Measurements from ENCODE around the gene RFX5.
A peak's percentile ranks its signal among the peaks of the same experiment; 100 is the strongest.

Gene RFX5

DNA sequence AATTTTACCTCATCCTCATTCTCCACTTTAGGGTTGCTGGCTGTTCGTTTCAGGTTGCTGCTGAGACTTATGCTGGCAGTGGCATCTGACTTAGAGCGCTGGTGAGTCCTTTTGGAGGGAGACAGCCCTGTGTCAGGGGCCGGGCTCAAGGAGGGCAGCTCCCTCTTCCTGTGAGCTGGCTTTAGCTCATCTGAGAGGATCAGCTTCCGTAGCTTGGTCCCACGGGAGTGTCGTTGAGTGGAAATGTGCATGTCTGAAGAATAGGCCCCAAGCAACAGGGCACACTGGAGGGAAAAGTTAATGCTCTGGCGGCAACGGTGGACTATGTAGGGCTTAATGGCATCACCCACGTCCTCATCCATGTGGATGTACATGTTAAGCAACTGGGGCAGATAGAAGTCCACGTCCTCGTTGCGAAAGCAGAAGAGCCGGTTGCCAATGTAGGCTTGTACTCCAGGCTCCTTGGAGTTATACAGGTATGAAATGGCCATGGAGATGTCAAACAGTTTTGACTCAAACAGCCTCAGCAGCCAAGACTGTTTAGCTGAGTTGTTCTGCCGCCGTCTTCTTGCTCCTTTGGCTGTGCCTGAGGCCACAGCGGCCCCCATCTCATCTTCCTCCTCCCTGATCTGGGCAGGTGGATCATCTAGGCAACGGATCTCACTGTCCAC lies 31.4 kb downstream of the RFX5 start:
- DNase-seq: no peak

DNA sequence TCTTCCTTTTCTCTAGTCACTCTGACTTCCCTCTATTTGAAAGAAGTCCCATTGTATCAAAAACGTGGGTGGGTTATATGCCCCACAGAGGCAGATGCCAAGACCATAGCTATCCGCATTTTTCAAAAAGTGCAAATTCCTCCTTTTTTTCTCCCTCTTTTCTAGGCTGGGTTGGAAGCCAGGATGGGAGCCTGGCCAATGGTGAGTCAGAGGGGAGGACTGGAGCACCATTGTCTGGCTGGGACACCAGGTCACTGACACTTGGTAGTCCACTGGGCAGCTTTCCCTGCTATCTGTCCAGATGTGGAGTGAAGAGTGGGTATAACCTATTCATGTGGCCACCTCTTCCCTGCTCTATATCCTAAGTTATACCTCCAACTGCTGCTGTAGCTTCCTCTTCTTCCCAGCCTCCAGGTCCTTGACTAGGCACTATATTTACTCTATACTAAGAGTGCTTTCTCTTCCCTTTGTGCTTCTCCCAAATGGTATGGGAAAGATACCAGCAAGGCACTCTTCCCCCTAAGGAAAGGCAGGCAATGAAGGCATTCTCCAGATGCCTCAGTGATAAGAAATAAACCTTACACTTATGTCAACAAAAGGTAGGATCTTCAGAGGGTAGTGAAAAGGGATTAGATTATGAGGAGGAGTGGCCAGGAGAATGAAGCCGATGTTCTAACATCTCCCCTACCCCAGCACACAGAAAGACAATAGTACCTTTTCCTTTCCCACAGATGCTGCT lies 32.7 kb downstream of the RFX5 start:
- no peak for DNase-seq

DNA sequence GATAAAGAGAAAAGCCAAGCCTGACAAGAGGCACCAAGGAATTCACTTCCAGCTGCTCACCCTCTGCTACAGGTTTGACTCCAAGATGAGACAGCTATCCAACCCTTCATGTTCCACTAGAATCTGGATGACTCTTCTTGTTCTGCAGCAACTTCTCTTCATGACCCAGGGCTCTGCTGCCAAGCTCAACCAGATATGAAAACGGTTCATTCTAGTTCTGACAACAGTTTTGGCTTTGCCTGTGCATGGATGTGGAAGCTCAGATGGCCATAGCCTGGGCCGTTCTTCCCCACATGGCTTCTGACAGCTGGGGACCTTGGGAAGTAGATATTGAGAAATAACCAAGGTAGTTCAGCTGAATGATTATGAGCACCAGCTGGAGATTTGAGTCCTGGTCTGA lies 33.6 kb downstream of the RFX5 start:
- DNase-seq: no peak

DNA sequence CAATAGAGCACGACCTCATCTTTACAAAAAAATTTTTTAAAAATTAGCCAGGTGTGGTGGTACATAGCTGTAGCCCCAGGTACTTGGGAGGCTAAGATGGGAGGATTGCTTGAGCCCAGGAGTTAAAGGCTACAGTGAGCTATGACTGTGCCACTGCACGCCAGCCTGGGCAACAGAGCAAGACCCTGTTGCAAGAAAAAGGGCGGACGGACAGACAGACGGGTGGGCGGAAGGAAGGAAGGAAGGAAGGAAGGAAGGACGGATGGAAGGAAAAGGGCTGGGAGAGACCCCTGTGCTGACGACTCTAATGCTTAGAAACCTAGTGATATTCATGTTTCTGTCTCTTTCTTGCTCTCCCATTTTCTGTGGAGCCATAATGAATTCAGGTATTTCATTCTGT lies 34.2 kb downstream of the RFX5 start:
- no peak for DNase-seq

DNA sequence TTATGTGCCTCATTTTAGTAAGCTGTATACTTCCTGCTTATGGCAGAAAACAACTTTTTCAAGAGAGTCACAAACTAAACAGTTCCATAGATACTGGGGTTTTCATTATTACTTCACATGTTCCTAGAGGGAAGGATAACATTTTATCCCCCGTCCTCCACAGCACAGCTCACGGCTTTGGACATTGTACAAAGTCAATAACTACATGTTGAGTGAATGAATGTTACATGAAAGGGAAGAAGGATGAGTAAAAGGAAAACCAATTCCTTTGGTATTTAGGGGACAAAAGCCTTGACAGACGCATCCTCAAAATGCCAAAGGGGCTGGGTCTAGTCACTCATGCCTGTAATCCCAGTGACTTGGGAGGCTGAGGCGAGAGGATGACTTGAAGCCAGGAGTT lies 34.6 kb downstream of the RFX5 start:
- peak; percentile 55 to 57 for DNase-seq

GRCh38 chr1:151311589-151312331 lies 35.3 kb downstream of the RFX5 start:
- peak; percentile 97 to 100 for DNase-seq

DNA sequence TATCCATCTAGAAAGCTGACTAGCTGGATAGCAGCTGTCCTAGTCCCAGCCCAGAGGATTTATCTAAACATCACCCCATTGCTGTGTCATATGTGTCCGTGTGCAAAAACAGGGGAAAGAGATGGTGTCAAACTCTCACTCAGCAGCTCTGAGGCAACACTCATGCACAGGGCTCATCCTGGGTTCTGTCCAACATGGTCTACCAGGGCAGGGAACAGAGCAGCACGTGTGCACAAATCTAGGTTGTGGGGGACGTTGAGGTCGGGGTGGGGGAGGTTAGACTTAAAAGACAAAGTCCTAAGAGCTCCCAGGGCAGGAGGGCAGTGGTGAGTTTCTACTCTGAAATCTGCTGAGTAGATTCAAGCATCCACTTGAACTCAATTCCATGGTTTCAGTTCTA lies 36.0 kb downstream of the RFX5 start:
- peak; percentile 8 to 19 for DNase-seq

DNA sequence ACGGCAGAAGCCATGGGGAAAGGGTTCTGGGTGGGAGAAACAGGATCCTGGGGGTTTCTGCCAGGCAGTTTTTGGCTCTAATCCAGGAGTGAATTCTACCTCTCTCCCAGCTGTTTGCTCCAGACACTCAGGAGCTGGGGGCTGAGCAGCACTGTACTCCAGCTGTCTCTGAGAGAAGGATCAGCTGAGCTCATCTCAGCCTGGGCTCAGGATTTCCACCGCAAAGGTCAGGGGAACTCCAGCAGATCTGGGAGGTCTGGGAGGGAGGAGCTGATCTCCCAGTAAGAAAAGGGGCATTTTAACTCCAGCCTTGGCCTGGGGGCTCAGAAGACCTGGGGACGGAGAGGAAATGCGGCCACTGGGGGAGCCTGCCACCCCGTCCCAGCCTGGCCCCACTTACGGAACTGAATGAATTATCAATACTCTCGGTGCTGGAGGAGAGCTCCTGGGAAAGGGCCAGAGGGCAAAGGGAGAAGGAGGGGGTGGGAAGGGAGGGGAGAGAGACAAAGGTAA lies 37.2 kb downstream of the RFX5 start:
- DNase-seq: peak; percentile 17 to 31

DNA sequence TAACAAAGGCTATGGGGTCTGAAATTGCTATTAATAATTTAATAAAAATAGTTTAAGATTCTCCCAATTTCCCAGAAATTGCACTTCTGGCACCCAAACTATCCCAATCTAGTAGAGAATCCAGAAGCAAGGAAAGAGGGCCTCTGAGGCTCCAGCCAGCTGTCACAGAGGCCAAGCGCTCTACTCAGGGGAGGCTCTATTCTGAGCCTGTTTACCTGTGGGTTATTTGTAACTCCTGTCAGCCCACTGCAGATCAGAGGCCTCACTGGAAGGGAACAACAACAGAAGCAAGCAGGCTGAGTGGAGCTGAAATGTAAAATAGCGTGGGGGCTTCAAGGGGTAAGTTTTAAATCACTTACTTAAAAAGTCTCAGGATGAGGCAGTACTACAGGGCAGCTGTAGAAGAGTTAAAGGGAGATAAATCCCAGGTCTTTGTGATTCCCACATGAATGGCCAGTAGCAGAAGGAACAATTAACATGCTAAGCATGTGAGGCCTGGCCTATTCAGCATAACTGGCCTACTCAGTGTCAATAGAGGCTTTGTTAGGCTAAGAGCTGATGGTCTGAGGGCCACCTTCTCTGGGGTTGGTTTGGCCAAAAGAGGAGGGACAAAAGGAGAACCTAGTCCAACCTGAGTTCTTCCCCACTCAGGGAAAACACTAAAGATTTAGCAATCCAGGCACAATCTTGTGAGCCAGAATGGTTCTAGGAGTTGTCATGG lies 52.1 kb downstream of the RFX5 start:
- DNase-seq: no peak

DNA sequence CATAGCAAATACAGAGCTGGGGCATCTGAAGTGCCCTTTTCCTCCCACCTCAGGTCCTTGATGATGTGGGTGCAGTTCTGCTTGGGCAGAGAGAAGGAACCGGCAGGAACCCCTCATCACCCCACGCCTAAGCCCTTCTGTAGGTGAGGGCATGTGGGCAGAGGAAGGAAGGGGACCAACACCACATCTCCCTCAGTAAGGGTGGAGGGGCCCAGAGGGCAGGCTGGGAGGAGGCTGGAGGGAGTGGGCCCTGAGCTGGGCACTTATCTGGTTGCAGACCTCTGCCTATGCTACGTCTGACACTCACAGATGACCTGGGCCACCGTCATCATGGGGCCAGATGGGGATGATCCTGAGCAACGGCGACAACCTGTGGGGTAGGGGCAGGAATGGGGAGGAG lies 54.0 kb downstream of the RFX5 start:
- no peak for DNase-seq

- no peak for DNase-seq
Measured at GRCh38 chr1:151292207-151293030, 54.6 kb downstream of the RFX5 start.

- DNase-seq: no peak
Measured at GRCh38 chr1:151290709-151291303, 56.2 kb downstream of the RFX5 start.

All from inflammatory macrophage treated with lipopolysaccharide for 1 hour (primary cell).